Liver (tissue), 9 donors: ENCODE results near the gene MPDZ. TPM values are rescaled to one million over a fixed set of nuclear protein-coding genes. Genes with fewer than 3 reads are reported as not detected.

Source experiments
- DNase-seq: peaks from one replicate; pipeline ENCODE4 v3.0.0-alpha.2; 2017; ENCODE audit warnings: low spot score
- H3K27ac ChIP-seq, 2 donors: one replicate each; pipeline ENCODE4 v1.7.0; 2013; ENCODE audit warnings: inconsistent platforms in 2 of 2, low read length in 2 of 2, control low read depth in 1 of 2, low read depth in 1 of 2, mild to moderate bottlenecking in 1 of 2
- H3K27me3 ChIP-seq, 4 donors: one replicate each; pipeline versions ENCODE4 v1.6.1 to v1.7.0; 2013; ENCODE audit warnings: low read length in 3 of 4, inconsistent platforms in 1 of 4, mild to moderate bottlenecking in 1 of 4, moderate library complexity in 1 of 4; ENCODE audit not compliant: control insufficient read depth in 4 of 4, insufficient read depth in 4 of 4
- H3K36me3 ChIP-seq, 4 donors: one replicate each; pipeline versions ENCODE4 v1.6.1 to v1.7.0; 2013; ENCODE audit warnings: low read length in 3 of 4, mild to moderate bottlenecking in 3 of 4, low read depth in 1 of 4, moderate library complexity in 1 of 4; ENCODE audit not compliant: control insufficient read depth in 4 of 4, insufficient read depth in 3 of 4
- H3K4me1 ChIP-seq, 4 donors: one replicate each; pipeline versions ENCODE4 v1.6.1 to v1.7.0; 2013; ENCODE audit warnings: low read length in 3 of 4, mild to moderate bottlenecking in 3 of 4, moderate library complexity in 1 of 4; ENCODE audit not compliant: control insufficient read depth in 4 of 4, insufficient read depth in 4 of 4
- H3K4me3 ChIP-seq, 3 donors: one replicate each; pipeline versions ENCODE4 v1.6.1 to v1.7.0; 2013; ENCODE audit warnings: low read length in 3 of 3, control low read depth in 1 of 3, low read depth in 1 of 3, mild to moderate bottlenecking in 1 of 3
- H3K9ac ChIP-seq, 2 donors: one replicate each; pipeline ENCODE4 v1.7.0; 2013; ENCODE audit warnings: low read length in 2 of 2, mild to moderate bottlenecking in 2 of 2, moderate library complexity in 2 of 2, control low read depth in 1 of 2, low read depth in 1 of 2
- H3K9me3 ChIP-seq, 4 donors: one replicate each; pipeline versions ENCODE4 v1.6.1 to v1.7.0; 2013; ENCODE audit warnings: low read length in 3 of 4; ENCODE audit not compliant: control insufficient read depth in 4 of 4
- EGR1 ChIP-seq, 2 donors: IDR thresholded peaks; 2 replicates each; pipeline ENCODE4 v1.6.1; 2016 to 2018; ENCODE audit warnings: antibody characterized with exemption in 2 of 2, low read depth in 2 of 2
- FOXA1 ChIP-seq: IDR thresholded peaks from 2 replicates; pipeline ENCODE4 v1.6.1; 2016; ENCODE audit warnings: antibody characterized with exemption
- FOXA2 ChIP-seq: IDR thresholded peaks from 2 replicates; pipeline ENCODE4 v1.6.1; 2016; ENCODE audit warnings: antibody characterized with exemption
- GABPA ChIP-seq, 2 donors: IDR thresholded peaks in 1 of 2; conservative IDR thresholded peaks in 1 of 2; 2 replicates each; pipeline ENCODE4 v1.6.1; 2016; ENCODE audit warnings: antibody characterized with exemption in 2 of 2, mild to moderate bottlenecking in 1 of 2, moderate library complexity in 1 of 2
- HNF4A ChIP-seq, 2 donors: conservative IDR thresholded peaks; 2 replicates each; pipeline ENCODE4 v1.6.1; 2016; ENCODE audit warnings: antibody characterized with exemption in 2 of 2, mild to moderate bottlenecking in 2 of 2
- HNF4G ChIP-seq: IDR thresholded peaks from 2 replicates; pipeline ENCODE4 v1.6.1; 2016; ENCODE audit warnings: antibody characterized with exemption
- JUND ChIP-seq, 2 donors: IDR thresholded peaks; 2 replicates each; pipeline ENCODE4 v1.6.1; 2016; ENCODE audit warnings: antibody characterized with exemption in 2 of 2
- NR2F2 ChIP-seq: IDR thresholded peaks from 2 replicates; pipeline ENCODE4 v1.6.1; 2016; ENCODE audit warnings: antibody characterized with exemption
- RAD21 ChIP-seq, 2 donors: IDR thresholded peaks; 2 replicates each; pipeline ENCODE4 v1.6.1; 2016; ENCODE audit warnings: antibody characterized with exemption in 2 of 2, mild to moderate bottlenecking in 2 of 2
- RXRA ChIP-seq, 2 donors: IDR thresholded peaks; 2 replicates each; pipeline ENCODE4 v1.6.1; 2017 to 2018; ENCODE audit warnings: antibody characterized with exemption in 2 of 2, mild to moderate bottlenecking in 1 of 2
- SP1 ChIP-seq: IDR thresholded peaks from 2 replicates; pipeline ENCODE4 v1.6.1; 2018; ENCODE audit warnings: antibody characterized with exemption, mild to moderate bottlenecking
- TAF1 ChIP-seq: conservative IDR thresholded peaks from 2 replicates; pipeline ENCODE4 v1.6.1; 2016; ENCODE audit warnings: antibody characterized with exemption, mild to moderate bottlenecking
- YY1 ChIP-seq: IDR thresholded peaks from 2 replicates; pipeline ENCODE4 v1.6.1; 2016; ENCODE audit warnings: antibody characterized with exemption, mild to moderate bottlenecking
- WGBS: extraction: QIAGEN DNeasy Blood & Tissue Kit; methylation state at CpG from one replicate; pipeline ENCODE4 v1.1.7; 2013; 5-methylcytosine and 5-hydroxymethylcytosine counted together
- polyA plus RNA-seq, 2 donors: library from polyadenylated mRNA; stranded (reverse) in 1 of 2; unstranded in 1 of 2; fragments of 200-250 nt in 1 of 2; fragments of >200 nt in 1 of 2; fragmentation: Nextera tagmentation in 1 of 2; extraction: Ambion mirVana in 1 of 2; gene quantifications; one replicate each; pipeline versions ENCODE4 v1.2.1 to v1.2.3, GENCODE V29; 2013 to 2015
- total RNA-seq, 2 donors: library from RNA; depleted of rRNA; stranded (reverse); fragments of >200 nt; gene quantifications; one replicate each; pipeline ENCODE4 v1.2.3, GENCODE V29; 2014
- TF ChIP-seq, protein P1 (sequence below): IDR thresholded peaks from 2 replicates; pipeline ENCODE4 v1.6.1; 2016; ENCODE audit warnings: antibody characterized with exemption
- TF ChIP-seq, protein P2 (sequence below): IDR thresholded peaks from 2 replicates; pipeline ENCODE4 v1.6.1; 2016; ENCODE audit warnings: antibody characterized with exemption, mild to moderate bottlenecking
- TF ChIP-seq, protein P3 (sequence below): IDR thresholded peaks from 2 replicates; pipeline ENCODE4 v1.6.1; 2016; ENCODE audit warnings: antibody characterized with exemption
- TF ChIP-seq, protein P4 (sequence below): fragments of 150-350 bp; IDR thresholded peaks from 2 replicates; pipeline ENCODE4 v1.5.1; 2017; ENCODE audit warnings: improper control_type of control experiment, low read depth, low read length; ENCODE audit not compliant: missing input control
- TF ChIP-seq, protein P5 (sequence below): IDR thresholded peaks from 2 replicates; pipeline ENCODE4 v1.6.1; 2016; ENCODE audit warnings: antibody characterized with exemption
- donor health status: healthy.
- donor health status: healthy.
- donor health status: healthy.
- donor health status: healthy.
- donor health status: healthy.

MPDZ gene
- total and polyA plus RNA-seq, 4 donors: 20.3 to 71.2 (median 30.2) TPM

DNA sequence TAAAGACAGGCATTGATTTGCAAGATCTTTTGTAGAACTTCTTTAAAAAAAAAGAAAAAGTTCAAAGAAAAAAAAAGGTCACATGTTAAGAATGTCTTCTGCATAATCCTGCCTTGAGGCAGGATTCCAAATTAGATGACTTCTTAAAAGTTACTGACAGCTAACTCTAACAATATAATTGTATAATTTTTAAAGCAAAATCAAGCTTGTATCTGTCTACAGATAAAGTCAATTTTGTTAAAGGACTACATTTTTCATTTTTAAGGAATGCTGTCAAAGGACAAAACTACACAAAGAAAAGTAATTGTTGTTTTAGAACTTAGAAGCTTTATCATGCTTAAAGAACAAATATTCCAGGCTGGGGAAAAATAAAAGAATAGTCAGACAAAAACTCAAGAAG lies 57.8 kb downstream of the MPDZ start:
- no peaks in the 10 kb centered on the region for H3K4me1 ChIP-seq
- no peaks in the 10 kb centered on the region for H3K36me3 ChIP-seq
- H3K9me3 ChIP-seq: no peaks in the 10 kb centered on the region
- TF ChIP-seq YY1 (no peak), TAF1 (no peak)
- TF ChIP-seq, protein P1, sequence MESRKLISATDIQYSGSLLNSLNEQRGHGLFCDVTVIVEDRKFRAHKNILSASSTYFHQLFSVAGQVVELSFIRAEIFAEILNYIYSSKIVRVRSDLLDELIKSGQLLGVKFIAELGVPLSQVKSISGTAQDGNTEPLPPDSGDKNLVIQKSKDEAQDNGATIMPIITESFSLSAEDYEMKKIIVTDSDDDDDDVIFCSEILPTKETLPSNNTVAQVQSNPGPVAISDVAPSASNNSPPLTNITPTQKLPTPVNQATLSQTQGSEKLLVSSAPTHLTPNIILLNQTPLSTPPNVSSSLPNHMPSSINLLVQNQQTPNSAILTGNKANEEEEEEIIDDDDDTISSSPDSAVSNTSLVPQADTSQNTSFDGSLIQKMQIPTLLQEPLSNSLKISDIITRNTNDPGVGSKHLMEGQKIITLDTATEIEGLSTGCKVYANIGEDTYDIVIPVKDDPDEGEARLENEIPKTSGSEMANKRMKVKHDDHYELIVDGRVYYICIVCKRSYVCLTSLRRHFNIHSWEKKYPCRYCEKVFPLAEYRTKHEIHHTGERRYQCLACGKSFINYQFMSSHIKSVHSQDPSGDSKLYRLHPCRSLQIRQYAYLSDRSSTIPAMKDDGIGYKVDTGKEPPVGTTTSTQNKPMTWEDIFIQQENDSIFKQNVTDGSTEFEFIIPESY: no peak
- H3K9ac ChIP-seq: no peak overlapping the region
- H3K27ac ChIP-seq: no peak overlapping the region
- no peak overlapping the region for H3K4me3 ChIP-seq
- no peaks in the 10 kb centered on the region for H3K27me3 ChIP-seq
- no peak for DNase-seq

DNA sequence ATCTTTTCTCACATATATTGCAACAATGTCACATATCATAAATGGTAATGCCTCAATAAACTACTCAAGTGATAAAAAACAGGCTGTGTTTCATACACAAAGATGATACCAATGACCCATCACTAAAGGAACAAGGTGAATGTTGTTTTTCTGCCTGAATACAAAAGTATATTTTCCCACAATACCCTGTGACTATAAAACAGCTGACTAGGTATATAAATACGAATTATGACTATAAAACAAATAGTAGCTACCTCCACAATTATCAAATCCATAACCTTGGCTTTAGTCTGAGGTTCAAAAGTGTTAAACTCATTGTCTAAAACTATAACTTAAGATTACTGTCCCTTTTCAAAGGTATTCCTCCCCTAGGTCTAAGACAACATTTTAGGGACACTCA lies 58.7 kb downstream of the MPDZ start:
- no peaks in the 10 kb centered on the region for H3K36me3 ChIP-seq
- no peaks in the 10 kb centered on the region for H3K27me3 ChIP-seq
- no peak overlapping the region for H3K27ac ChIP-seq
- H3K9ac ChIP-seq: no peak overlapping the region
- TF ChIP-seq, protein P1: no peak
- TF ChIP-seq, protein P2, sequence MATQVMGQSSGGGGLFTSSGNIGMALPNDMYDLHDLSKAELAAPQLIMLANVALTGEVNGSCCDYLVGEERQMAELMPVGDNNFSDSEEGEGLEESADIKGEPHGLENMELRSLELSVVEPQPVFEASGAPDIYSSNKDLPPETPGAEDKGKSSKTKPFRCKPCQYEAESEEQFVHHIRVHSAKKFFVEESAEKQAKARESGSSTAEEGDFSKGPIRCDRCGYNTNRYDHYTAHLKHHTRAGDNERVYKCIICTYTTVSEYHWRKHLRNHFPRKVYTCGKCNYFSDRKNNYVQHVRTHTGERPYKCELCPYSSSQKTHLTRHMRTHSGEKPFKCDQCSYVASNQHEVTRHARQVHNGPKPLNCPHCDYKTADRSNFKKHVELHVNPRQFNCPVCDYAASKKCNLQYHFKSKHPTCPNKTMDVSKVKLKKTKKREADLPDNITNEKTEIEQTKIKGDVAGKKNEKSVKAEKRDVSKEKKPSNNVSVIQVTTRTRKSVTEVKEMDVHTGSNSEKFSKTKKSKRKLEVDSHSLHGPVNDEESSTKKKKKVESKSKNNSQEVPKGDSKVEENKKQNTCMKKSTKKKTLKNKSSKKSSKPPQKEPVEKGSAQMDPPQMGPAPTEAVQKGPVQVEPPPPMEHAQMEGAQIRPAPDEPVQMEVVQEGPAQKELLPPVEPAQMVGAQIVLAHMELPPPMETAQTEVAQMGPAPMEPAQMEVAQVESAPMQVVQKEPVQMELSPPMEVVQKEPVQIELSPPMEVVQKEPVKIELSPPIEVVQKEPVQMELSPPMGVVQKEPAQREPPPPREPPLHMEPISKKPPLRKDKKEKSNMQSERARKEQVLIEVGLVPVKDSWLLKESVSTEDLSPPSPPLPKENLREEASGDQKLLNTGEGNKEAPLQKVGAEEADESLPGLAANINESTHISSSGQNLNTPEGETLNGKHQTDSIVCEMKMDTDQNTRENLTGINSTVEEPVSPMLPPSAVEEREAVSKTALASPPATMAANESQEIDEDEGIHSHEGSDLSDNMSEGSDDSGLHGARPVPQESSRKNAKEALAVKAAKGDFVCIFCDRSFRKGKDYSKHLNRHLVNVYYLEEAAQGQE: no peak
- TF ChIP-seq NR2F2 (no peak), RXRA (IDR thresholded peaks at IDR 0.05) (no peak), TAF1 (no peak), SP1 (no peak), HNF4A (conservative IDR thresholded peaks at IDR 0.05) (no peak), RAD21 (IDR thresholded peaks at IDR 0.05) (no peak), FOXA1 (no peak), GABPA (IDR thresholded peaks at IDR 0.05 in 1 of 2, conservative IDR thresholded peaks at IDR 0.05 in 1 of 2) (no peak), YY1 (no peak), EGR1 (IDR thresholded peaks at IDR 0.05; ENCODE audit: low read depth in 2 of 2) (no peak), FOXA2 (no peak), JUND (IDR thresholded peaks at IDR 0.05) (no peak), HNF4G (no peak)
- TF ChIP-seq, protein P3, sequence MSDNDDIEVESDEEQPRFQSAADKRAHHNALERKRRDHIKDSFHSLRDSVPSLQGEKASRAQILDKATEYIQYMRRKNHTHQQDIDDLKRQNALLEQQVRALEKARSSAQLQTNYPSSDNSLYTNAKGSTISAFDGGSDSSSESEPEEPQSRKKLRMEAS: no peak
- TF ChIP-seq, protein P4, sequence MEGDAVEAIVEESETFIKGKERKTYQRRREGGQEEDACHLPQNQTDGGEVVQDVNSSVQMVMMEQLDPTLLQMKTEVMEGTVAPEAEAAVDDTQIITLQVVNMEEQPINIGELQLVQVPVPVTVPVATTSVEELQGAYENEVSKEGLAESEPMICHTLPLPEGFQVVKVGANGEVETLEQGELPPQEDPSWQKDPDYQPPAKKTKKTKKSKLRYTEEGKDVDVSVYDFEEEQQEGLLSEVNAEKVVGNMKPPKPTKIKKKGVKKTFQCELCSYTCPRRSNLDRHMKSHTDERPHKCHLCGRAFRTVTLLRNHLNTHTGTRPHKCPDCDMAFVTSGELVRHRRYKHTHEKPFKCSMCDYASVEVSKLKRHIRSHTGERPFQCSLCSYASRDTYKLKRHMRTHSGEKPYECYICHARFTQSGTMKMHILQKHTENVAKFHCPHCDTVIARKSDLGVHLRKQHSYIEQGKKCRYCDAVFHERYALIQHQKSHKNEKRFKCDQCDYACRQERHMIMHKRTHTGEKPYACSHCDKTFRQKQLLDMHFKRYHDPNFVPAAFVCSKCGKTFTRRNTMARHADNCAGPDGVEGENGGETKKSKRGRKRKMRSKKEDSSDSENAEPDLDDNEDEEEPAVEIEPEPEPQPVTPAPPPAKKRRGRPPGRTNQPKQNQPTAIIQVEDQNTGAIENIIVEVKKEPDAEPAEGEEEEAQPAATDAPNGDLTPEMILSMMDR: no peak
- TF ChIP-seq, protein P5, sequence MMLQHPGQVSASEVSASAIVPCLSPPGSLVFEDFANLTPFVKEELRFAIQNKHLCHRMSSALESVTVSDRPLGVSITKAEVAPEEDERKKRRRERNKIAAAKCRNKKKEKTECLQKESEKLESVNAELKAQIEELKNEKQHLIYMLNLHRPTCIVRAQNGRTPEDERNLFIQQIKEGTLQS: no peak
- H3K4me3 ChIP-seq: no peak overlapping the region
- WGBS: 80% methylated on average over 1 of the region's 1 CpG
- no peak for DNase-seq
- H3K4me1 ChIP-seq: no peaks in the 10 kb centered on the region
- H3K9me3 ChIP-seq: no peaks in the 10 kb centered on the region
